Parathyroid adenoma (tissue), 2 donors: ENCODE measurements around the gene PALLD.

Experiments used
- H2AFZ ChIP-seq: fragments of 300-600 bp; sonication (generic); one replicate; pipeline ENCODE4 v1.7.0; 2017; ENCODE audit warnings: antibody characterized with exemption, mild to moderate bottlenecking
- H3K27ac ChIP-seq: fragments of 300-600 bp; sonication (generic); one replicate; pipeline ENCODE4 v1.7.0; 2017
- H3K27me3 ChIP-seq: fragments of 300-600 bp; sonication (generic); one replicate; pipeline ENCODE4 v1.7.0; 2017; ENCODE audit warnings: low read length; ENCODE audit not compliant: control insufficient read depth, insufficient read depth
- H3K36me3 ChIP-seq: fragments of 300-600 bp; sonication (generic); one replicate; pipeline ENCODE4 v1.7.0; 2017; ENCODE audit warnings: low read length; ENCODE audit not compliant: control insufficient read depth, insufficient read depth
- H3K4me1 ChIP-seq: fragments of 300-600 bp; sonication (generic); one replicate; pipeline ENCODE4 v1.7.0; 2017; ENCODE audit warnings: control low read depth
- H3K4me2 ChIP-seq: fragments of 300-600 bp; sonication (generic); one replicate; pipeline ENCODE4 v1.7.0; 2017; ENCODE audit warnings: low read length
- H3K4me3 ChIP-seq: fragments of 300-600 bp; sonication (generic); one replicate; pipeline ENCODE4 v1.7.0; 2017; ENCODE audit warnings: low read depth, low read length
- H3K79me2 ChIP-seq: fragments of 300-600 bp; sonication (generic); one replicate; pipeline ENCODE4 v1.7.0; 2017; ENCODE audit warnings: control low read depth
- H3K9ac ChIP-seq: fragments of 300-600 bp; sonication (generic); one replicate; pipeline ENCODE4 v1.7.0; 2017; ENCODE audit warnings: mild to moderate bottlenecking
- H3K9me3 ChIP-seq: fragments of 300-600 bp; sonication (generic); one replicate; pipeline ENCODE4 v1.7.0; 2017; ENCODE audit warnings: low read length; ENCODE audit not compliant: control insufficient read depth
- TF ChIP-seq, protein P1 (sequence below): fragments of 300-600 bp; sonication (generic); IDR thresholded peaks from one replicate; pipeline ENCODE4 v1.7.0; 2017; ENCODE audit warnings: antibody characterized with exemption, mild to moderate bottlenecking
- donor health status: primary hyperparathyroidism.

Gene PALLD

DNA sequence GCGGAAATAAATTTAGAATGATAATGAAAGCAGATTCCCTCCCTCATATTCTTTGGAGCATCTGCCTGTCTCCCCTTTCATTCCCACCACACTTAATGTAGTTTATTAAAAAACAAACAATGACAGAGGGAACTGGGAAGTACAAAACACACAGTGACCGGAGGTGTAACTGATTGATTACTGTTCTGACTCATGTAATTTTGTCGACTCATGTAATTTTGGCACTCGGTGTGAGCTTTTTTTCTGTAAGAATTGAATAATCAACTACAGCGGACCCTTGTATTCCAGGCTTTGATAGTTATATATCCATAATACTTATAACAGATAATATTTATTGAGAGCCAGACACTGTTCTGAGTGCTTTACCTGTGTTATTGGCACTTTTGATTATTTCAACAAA lies 110.4 kb downstream of the PALLD start:
- H3K27ac ChIP-seq: no peak overlapping the region
- H3K4me2 ChIP-seq: no peak overlapping the region
- no peaks in the 10 kb centered on the region for H3K36me3 ChIP-seq
- no peak overlapping the region for H2AFZ ChIP-seq
- H3K4me1 ChIP-seq: peaks cover 10% of the 10 kb centered on the region
- H3K4me3 ChIP-seq: no peak overlapping the region
- no peaks in the 10 kb centered on the region for H3K27me3 ChIP-seq
- H3K79me2 ChIP-seq: no peaks in the 10 kb centered on the region
- H3K9me3 ChIP-seq: no peaks in the 10 kb centered on the region
- TF ChIP-seq, protein P1, sequence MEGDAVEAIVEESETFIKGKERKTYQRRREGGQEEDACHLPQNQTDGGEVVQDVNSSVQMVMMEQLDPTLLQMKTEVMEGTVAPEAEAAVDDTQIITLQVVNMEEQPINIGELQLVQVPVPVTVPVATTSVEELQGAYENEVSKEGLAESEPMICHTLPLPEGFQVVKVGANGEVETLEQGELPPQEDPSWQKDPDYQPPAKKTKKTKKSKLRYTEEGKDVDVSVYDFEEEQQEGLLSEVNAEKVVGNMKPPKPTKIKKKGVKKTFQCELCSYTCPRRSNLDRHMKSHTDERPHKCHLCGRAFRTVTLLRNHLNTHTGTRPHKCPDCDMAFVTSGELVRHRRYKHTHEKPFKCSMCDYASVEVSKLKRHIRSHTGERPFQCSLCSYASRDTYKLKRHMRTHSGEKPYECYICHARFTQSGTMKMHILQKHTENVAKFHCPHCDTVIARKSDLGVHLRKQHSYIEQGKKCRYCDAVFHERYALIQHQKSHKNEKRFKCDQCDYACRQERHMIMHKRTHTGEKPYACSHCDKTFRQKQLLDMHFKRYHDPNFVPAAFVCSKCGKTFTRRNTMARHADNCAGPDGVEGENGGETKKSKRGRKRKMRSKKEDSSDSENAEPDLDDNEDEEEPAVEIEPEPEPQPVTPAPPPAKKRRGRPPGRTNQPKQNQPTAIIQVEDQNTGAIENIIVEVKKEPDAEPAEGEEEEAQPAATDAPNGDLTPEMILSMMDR: no peak
- H3K9ac ChIP-seq: no peak overlapping the region

DNA sequence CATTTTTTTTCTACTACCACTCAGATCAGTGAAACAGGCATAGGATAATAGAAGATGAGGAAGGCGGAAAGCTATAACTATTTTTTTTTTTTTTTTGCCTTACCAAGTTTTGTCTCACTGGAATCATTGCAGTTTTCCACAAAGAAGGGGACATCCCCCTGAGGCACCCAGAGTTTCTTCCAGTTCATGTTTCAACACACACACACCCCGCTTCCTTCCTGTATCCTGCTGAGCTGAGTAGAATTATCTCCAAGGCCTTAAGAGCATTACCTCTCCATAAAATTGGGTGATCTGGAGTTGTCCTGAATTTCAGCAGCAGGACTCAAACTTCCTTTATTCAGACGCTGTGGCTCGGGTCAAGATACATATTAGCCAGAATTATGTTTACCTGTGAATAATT lies 111.9 kb downstream of the PALLD start:
- Histone ChIP-seq H3K27ac (no peak overlapping the region), H3K4me2 (no peak overlapping the region), H3K4me3 (no peak overlapping the region), H3K9ac (no peak overlapping the region), H2AFZ (no peak overlapping the region), H3K79me2 (no peaks in the 10 kb centered on the region), H3K36me3 (no peaks in the 10 kb centered on the region), H3K9me3 (no peaks in the 10 kb centered on the region), H3K4me1 (peaks cover 10% of the 10 kb centered on the region), H3K27me3 (no peaks in the 10 kb centered on the region)
- TF ChIP-seq, protein P1: no peak

DNA sequence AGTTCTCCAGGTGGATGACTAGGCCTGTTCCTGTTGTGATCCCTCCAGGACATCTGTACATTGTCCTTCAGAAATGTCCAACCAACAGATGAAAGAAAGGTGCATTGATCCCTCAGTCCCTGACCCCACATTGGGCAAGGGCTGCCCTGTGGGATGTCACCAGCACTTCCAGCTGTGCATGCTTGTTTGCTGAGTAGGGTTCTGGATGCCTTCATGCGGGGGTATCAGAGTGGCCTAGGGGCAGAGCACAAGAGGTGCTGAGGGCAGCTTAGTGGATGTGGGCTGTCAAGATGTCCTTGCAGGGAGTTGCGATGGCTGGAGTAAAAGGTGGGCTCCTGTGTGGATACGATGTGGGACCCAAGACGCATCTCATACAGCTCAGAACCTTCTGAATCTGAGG lies 112.5 kb downstream of the PALLD start:
- Histone ChIP-seq H3K4me2 (no peak overlapping the region), H3K27me3 (no peaks in the 10 kb centered on the region), H2AFZ (no peak overlapping the region), H3K9me3 (no peaks in the 10 kb centered on the region), H3K4me3 (no peak overlapping the region), H3K9ac (no peak overlapping the region), H3K36me3 (no peaks in the 10 kb centered on the region), H3K27ac (no peak overlapping the region), H3K4me1 (peaks cover 6% of the 10 kb centered on the region), H3K79me2 (no peaks in the 10 kb centered on the region)
- TF ChIP-seq, protein P1: no peak

DNA sequence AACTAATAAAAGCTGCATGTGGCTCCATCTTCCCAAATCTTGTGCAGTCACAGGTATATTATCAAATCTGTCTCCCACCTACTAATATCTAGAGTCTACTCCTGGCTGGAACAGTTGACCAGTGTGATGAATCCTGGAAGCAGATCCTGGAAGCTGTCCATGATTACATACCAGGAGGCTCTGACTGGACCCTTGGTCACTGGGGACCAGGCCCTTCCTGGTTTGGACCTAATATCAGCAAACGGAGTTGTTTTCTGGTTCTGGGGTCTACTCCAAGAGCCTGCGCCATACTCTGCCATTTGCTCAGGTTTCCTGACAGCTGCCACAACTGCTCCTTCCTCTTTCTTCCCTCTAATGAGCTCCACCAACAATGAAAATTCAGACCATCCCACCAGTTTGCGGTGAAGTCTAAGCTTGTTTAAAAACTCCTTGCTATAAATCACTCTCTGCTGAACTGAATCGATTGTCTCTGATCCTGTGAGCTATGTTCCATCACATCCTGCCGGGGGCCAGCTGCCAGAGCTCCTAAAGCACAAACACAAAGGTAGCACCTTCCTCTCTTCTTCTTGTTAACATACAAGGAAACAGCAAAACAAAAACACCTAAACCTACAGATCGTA lies 114.2 kb downstream of the PALLD start:
- Histone ChIP-seq H3K4me2 (no peak overlapping the region), H3K4me1 (no peaks in the 10 kb centered on the region), H3K27ac (no peak overlapping the region), H3K9me3 (no peaks in the 10 kb centered on the region), H3K36me3 (no peaks in the 10 kb centered on the region), H2AFZ (no peak overlapping the region), H3K9ac (no peak overlapping the region), H3K27me3 (no peaks in the 10 kb centered on the region), H3K79me2 (no peaks in the 10 kb centered on the region), H3K4me3 (no peak overlapping the region)
- TF ChIP-seq, protein P1: no peak

DNA sequence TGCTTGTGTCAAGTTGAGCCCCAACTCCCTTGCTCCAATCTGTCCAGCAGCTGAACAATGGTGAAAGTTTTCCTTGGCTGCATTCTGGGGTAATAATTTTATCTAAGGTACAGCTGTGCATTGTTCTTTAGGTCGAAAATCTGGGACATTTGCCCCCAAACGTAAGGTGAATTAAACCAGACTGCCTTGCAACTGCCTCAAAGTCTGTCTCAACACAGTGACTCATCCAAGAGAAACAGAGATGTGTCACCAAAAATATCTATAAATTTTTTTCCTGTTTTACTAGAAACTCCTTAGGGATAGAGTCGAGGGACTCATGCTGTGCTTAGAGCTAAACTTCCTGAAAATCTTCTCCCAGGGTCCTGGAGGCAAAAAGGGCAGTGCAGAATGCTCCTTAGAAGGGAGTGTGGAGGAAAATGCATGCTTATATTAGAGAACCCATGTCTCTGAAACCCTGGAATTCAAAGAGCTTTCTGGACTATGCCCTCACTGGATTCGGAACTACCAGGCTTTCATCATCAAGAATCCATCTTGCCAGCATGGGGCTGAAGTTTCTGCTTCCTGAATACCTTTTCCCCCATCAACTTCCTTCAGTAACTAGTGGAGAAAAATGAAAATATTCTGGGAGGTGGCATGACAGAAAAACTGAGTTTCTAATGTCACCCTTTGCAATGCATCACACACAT lies 115.7 kb downstream of the PALLD start:
- no peak overlapping the region for H3K4me2 ChIP-seq

More for the DNA sequence above, 115.7 kb downstream of the PALLD start:
- Histone ChIP-seq H3K4me1 (no peaks in the 10 kb centered on the region), H3K9me3 (no peaks in the 10 kb centered on the region), H3K36me3 (no peaks in the 10 kb centered on the region), H3K27ac (no peak overlapping the region), H2AFZ (no peak overlapping the region), H3K9ac (no peak overlapping the region), H3K79me2 (no peaks in the 10 kb centered on the region), H3K4me3 (no peak overlapping the region), H3K27me3 (no peaks in the 10 kb centered on the region)
- TF ChIP-seq, protein P1: no peak
